ENCODE results near the gene ATG9B.

DNA sequence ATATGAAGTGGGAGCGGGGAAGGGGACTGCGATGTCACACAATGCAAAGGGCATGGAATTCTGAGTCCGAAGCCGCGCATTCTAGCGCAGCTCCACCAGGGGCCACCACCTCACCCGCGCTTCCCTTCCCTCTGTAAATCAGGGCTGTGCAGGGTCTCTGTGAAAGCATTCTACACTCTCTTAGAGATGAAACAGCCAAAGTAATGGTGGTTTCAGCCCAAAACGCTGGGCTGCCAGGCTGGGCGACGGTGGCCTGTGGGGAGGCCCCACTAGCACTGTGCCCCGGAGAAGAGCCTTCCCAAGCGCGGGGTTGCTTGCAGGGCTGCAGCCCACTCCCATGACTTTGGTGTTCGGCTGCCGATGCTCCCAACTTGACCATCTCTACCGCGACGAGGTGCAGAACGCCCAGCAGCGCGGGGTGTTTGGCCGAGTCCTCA lies 11.4 kb downstream of the ATG9B start:
- TF ChIP-seq, protein P1, sequence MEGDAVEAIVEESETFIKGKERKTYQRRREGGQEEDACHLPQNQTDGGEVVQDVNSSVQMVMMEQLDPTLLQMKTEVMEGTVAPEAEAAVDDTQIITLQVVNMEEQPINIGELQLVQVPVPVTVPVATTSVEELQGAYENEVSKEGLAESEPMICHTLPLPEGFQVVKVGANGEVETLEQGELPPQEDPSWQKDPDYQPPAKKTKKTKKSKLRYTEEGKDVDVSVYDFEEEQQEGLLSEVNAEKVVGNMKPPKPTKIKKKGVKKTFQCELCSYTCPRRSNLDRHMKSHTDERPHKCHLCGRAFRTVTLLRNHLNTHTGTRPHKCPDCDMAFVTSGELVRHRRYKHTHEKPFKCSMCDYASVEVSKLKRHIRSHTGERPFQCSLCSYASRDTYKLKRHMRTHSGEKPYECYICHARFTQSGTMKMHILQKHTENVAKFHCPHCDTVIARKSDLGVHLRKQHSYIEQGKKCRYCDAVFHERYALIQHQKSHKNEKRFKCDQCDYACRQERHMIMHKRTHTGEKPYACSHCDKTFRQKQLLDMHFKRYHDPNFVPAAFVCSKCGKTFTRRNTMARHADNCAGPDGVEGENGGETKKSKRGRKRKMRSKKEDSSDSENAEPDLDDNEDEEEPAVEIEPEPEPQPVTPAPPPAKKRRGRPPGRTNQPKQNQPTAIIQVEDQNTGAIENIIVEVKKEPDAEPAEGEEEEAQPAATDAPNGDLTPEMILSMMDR (IDR thresholded peaks at IDR 0.05), result peak; percentile 74
- TF ChIP-seq RAD21 (IDR thresholded peaks at IDR 0.05; ENCODE audit: low read length) (peak; percentile 77), MXI1 (IDR thresholded peaks at IDR 0.05; ENCODE audit: low read depth, low read length) (no peak), MEF2A (IDR thresholded peaks at IDR 0.05; ENCODE audit: borderline replicate concordance, low read depth) (no peak)
